Placental epithelial cell (primary cell): ENCODE results near the gene ANKRD22. TPM values are rescaled to one million over a fixed set of nuclear protein-coding genes. Genes with fewer than 3 reads are reported as not detected.

Source experiments
- total RNA-seq: library from RNA; depleted of rRNA; stranded (reverse); fragments of >200 nt; gene quantifications from 2 replicates; pipeline ENCODE4 v1.2.3, GENCODE V29; 2012

Gene ANKRD22
- not detected in 2 replicates for total RNA-seq

GRCh38 chr10:88851706-88852105 lies at the start of gene ANKRD22:
Gene ANKRD22 (minus strand): TSS chr10:88851844. CDS start chr10:88851607, 237 bp downstream.

GRCh38 chr10:88879534-88880281 lies 28.1 kb upstream of the ANKRD22 start, which contains the start of gene STAMBPL1:
Gene STAMBPL1 (plus strand): TSS chr10:88880245. CDS start chr10:88901709, 21,464 bp downstream.

GRCh38 chr10:88802523-88803285 lies 48.9 kb downstream of the ANKRD22 start, which contains the start of gene LIPM:
Gene LIPM (plus strand): TSS chr10:88802730. CDS start chr10:88802897, 167 bp downstream.

Other genes starting within 250 kb of the ANKRD22 start
- gene LIPF, start 187.4 kb downstream of the ANKRD22 start, total RNA-seq: not detected in 2 replicates
- gene LIPK, start 145.6 kb downstream of the ANKRD22 start, total RNA-seq: not detected in 2 replicates
- gene LIPN, start 91.8 kb downstream of the ANKRD22 start, total RNA-seq: not detected in 2 replicates
- under 0.01 TPM in 1 of 2 replicates, not detected in the other for gene LIPM, start 49.1 kb downstream of the ANKRD22 start, total RNA-seq
- 0.39 and 1.4 TPM in 2 replicates for gene STAMBPL1, start 28.4 kb upstream of the ANKRD22 start, total RNA-seq
- 45.5 and 59.0 TPM in 2 replicates for gene ACTA2, start 100.9 kb upstream of the ANKRD22 start, total RNA-seq
- gene FAS, start 139.0 kb upstream of the ANKRD22 start, total RNA-seq: 16.1 and 21.7 TPM in 2 replicates